OCI-LY7 (cell line): ENCODE measurements around the gene LDB3. TPM values are rescaled to one million over a fixed set of nuclear protein-coding genes. Genes with fewer than 3 reads are reported as not detected.

Experiments used
- BruUV-seq: library from RNA; stranded (reverse); fragments of 400-500 nt; replicated peaks from 2 replicates; lab custom pipeline; 2021; lab: Mats Ljungman, UMichigan
- CTCF ChIA-PET: fragments of 300-600 bp; sonication (Branson Sonifier 250); formaldehyde crosslinking; loops from one replicate; lab custom pipeline; 2022; ENCODE audit warnings: antibody characterized with exemption; ENCODE audit not compliant: unreplicated experiment; lab: Charles Lee
- POLR2A ChIA-PET: fragments of 300-600 bp; sonication (Branson Sonifier 250); formaldehyde crosslinking; loops from one replicate; lab custom pipeline; 2022; ENCODE audit warnings: antibody characterized with exemption; lab: Charles Lee
- DNase-seq: peaks from one replicate; pipeline ENCODE4 v3.0.0-alpha.2; 2015; ENCODE audit warnings: low spot score
- H2AFZ ChIP-seq: fragments of 200-600 bp; sonication (generic), shearing (Covaris generic); 2 replicates; pipeline ENCODE4 v1.6.1; 2014; ENCODE audit warnings: mild to moderate bottlenecking, antibody characterized with exemption, low read length, moderate library complexity
- H3K27ac ChIP-seq: fragments of 200-600 bp; sonication (generic); 2 replicates; pipeline ENCODE4 v1.5.1; 2014; ENCODE audit warnings: mixed run types, low read depth, mild to moderate bottlenecking, moderate library complexity, low read length, inconsistent platforms; ENCODE audit not compliant: poor library complexity, severe bottlenecking
- H3K36me3 ChIP-seq: fragments of 200-600 bp; sonication (generic); 2 replicates; pipeline ENCODE4 v1.6.1; 2014; ENCODE audit warnings: mild to moderate bottlenecking, antibody characterized with exemption, low read length, moderate library complexity, mixed read lengths; ENCODE audit not compliant: insufficient read depth
- H3K4me1 ChIP-seq: fragments of 200-600 bp; sonication (generic); 2 replicates; pipeline ENCODE4 v1.5.1; 2014; ENCODE audit warnings: mild to moderate bottlenecking, low read length; ENCODE audit not compliant: insufficient read depth, poor library complexity, severe bottlenecking
- H3K4me2 ChIP-seq: fragments of 200-600 bp; sonication (generic); 2 replicates; pipeline ENCODE4 v1.6.1; 2014; ENCODE audit warnings: mild to moderate bottlenecking, low read length
- H3K4me3 ChIP-seq: fragments of 200-600 bp; sonication (generic); 2 replicates; pipeline ENCODE4 v1.5.1; 2014; ENCODE audit warnings: mild to moderate bottlenecking, low read depth, low read length; ENCODE audit not compliant: poor library complexity, severe bottlenecking
- H3K79me2 ChIP-seq: fragments of 200-600 bp; sonication (generic); 2 replicates; pipeline ENCODE4 v1.6.1; 2016; ENCODE audit warnings: low read depth, mild to moderate bottlenecking, low read length, moderate library complexity, mixed read lengths; ENCODE audit not compliant: insufficient read depth
- H3K9me2 ChIP-seq: fragments of 200-600 bp; sonication (generic); 2 replicates; pipeline ENCODE4 v1.6.1; 2016; ENCODE audit warnings: mild to moderate bottlenecking, low read length, mixed read lengths; ENCODE audit not compliant: insufficient read depth
- H3K9me3 ChIP-seq: fragments of 200-600 bp; sonication (generic); 2 replicates; pipeline ENCODE4 v1.6.1; 2014; ENCODE audit warnings: mild to moderate bottlenecking, mixed run types, low read length, mixed read lengths
- H4K20me1 ChIP-seq: fragments of 200-600 bp; sonication (generic); 2 replicates; pipeline ENCODE4 v1.6.1; 2014; ENCODE audit warnings: mild to moderate bottlenecking, antibody characterized with exemption, low read length, moderate library complexity, mixed read lengths; ENCODE audit not compliant: insufficient read depth
- CTCF ChIP-seq: fragments of 200-600 bp; sonication (generic); conservative IDR thresholded peaks from 2 replicates; pipeline ENCODE4 v1.5.1; 2014; ENCODE audit warnings: mild to moderate bottlenecking, antibody characterized with exemption, low read length, moderate library complexity, mixed read lengths
- EZH2phosphoT487 ChIP-seq: fragments of 200-600 bp; sonication (generic); IDR thresholded peaks from 2 replicates; pipeline ENCODE4 v1.6.1; 2018; ENCODE audit warnings: low read depth, borderline replicate concordance, mild to moderate bottlenecking, mixed run types, antibody characterized with exemption, low read length, moderate library complexity, mixed read lengths
- intact Hi-C: fragments of 100-400 bp; cut with micrococcal nuclease; formaldehyde crosslinking; loops from one replicate; pipeline ENCODE4 v1.10.0; 2022; ENCODE audit not compliant: unreplicated experiment
- total RNA-seq, 2 experiments: library from RNA; depleted of rRNA in 1 of 2; stranded (reverse); fragments of >200 nt in 1 of 2; shearing (Covaris generic) in 1 of 2; gene quantifications; 2 replicates each; pipeline ENCODE4 v1.2.3, GENCODE V29; 2014 to 2022

LDB3 gene
- total RNA-seq, 2 experiments from 2014 or later, result 0.08 TPM; not detected in 1

GRCh38 chr10:86700851-86701617 is 32.7 kb downstream of the LDB3 start:
- H4K20me1 ChIP-seq, result no peaks in the 10 kb centered on the region
- BruUV-seq, result no TSS peak
- no peak for TF ChIP-seq CTCF
- TF ChIP-seq EZH2phosphoT487, result no peak
- H3K9me2 ChIP-seq, result no peaks in the 10 kb centered on the region
- no peaks in the 10 kb centered on the region for H3K4me1 ChIP-seq
- CTCF ChIA-PET, result no interaction called here
- H3K27ac ChIP-seq, result no peak overlapping the region
- DNase-seq, result no peak
- H2AFZ ChIP-seq, result no peak overlapping the region
- POLR2A ChIA-PET, result no interaction called here
- no peaks in the 10 kb centered on the region for H3K36me3 ChIP-seq
- no peaks in the 10 kb centered on the region for H3K79me2 ChIP-seq
- no peak overlapping the region for H3K4me3 ChIP-seq
- no peaks in the 10 kb centered on the region for H3K9me3 ChIP-seq
- H3K4me2 ChIP-seq, result no peak overlapping the region
- intact Hi-C loops, result no loop called here

DNA sequence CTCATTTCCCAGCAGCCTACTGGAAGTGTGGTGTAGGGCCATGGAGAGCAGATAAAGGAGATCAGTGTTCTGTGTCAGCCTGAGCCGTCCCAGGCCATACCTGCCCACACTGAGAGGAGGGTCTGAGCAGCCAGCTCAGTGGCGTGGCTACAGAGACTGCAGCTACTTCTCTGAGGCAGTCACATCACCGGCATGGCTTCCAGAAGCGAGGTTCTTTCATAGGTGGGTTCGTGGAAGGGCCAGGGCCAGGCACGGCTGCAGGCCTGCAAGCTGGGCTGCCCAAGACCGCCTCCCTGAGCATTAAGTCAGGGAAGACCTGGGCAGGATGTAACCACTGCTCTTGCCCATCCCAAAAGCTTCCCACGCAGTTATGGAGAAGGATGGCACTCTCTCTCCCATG is 34.9 kb downstream of the LDB3 start:
- DNase-seq, result no peak
- no peaks in the 10 kb centered on the region for H4K20me1 ChIP-seq
- H3K9me3 ChIP-seq, result no peaks in the 10 kb centered on the region
- no peak overlapping the region for H2AFZ ChIP-seq
- no peak for TF ChIP-seq EZH2phosphoT487
- TF ChIP-seq CTCF, result no peak
- no TSS peak for BruUV-seq
- ChIA-PET CTCF (interaction anchor here (0.6 kb wide), 1 partner anchor 19 kb away, joined by 3 read pairs; no protein-coding TSS in a partner anchor), POLR2A (interaction anchor here (0.8 kb wide), 1 partner anchor 13 kb away, joined by 3 read pairs; no protein-coding TSS in a partner anchor)
- intact Hi-C loops, result no loop called here
- no peaks in the 10 kb centered on the region for H3K36me3 ChIP-seq
- H3K4me2 ChIP-seq, result no peak overlapping the region
- no peaks in the 10 kb centered on the region for H3K9me2 ChIP-seq
- H3K27ac ChIP-seq, result no peak overlapping the region
- H3K79me2 ChIP-seq, result no peaks in the 10 kb centered on the region
- H3K4me3 ChIP-seq, result no peak overlapping the region
- no peaks in the 10 kb centered on the region for H3K4me1 ChIP-seq

- DNase-seq, result no peak
- intact Hi-C loops, result no loop called here
- Histone ChIP-seq H3K9me3 (no peaks in the 10 kb centered on the region), H4K20me1 (no peaks in the 10 kb centered on the region), H2AFZ (no peak overlapping the region), H3K79me2 (no peaks in the 10 kb centered on the region), H3K27ac (no peak overlapping the region), H3K36me3 (no peaks in the 10 kb centered on the region), H3K4me3 (no peak overlapping the region), H3K4me1 (no peaks in the 10 kb centered on the region), H3K4me2 (no peak overlapping the region), H3K9me2 (no peaks in the 10 kb centered on the region)
- BruUV-seq, result no TSS peak
- TF ChIP-seq EZH2phosphoT487 (no peak), CTCF (no peak)
- ChIA-PET CTCF (no interaction called here), POLR2A (no interaction called here)
Measured at GRCh38 chr10:86705139-86705538, 36.8 kb downstream of the LDB3 start.
